Calu3 (cell line): ENCODE measurements around the gene RPTOR. TPM values are rescaled to one million over a fixed set of nuclear protein-coding genes. Genes with fewer than 3 reads are reported as not detected.

Source experiments
- BruUV-seq: library from RNA; stranded (reverse); fragments of 400-500 nt; replicated peaks from 2 replicates; lab custom pipeline; 2021; lab: Mats Ljungman, UMichigan
- CTCF ChIA-PET: fragments of 300-600 bp; sonication (Branson Sonifier 250); formaldehyde crosslinking; loops from one replicate; lab custom pipeline; 2022; ENCODE audit warnings: antibody characterized with exemption; lab: Charles Lee
- DNase-seq: peaks from one replicate; pipeline ENCODE4 v3.0.0; 2022
- H3K27ac Mint-ChIP-seq: one replicate; pipeline ENCODE4 v1.8.0; 2022; ENCODE audit warnings: mixed read lengths; ENCODE audit not compliant: unreplicated experiment
- H3K27me3 Mint-ChIP-seq: one replicate; pipeline ENCODE4 v1.8.0; 2022; ENCODE audit warnings: mixed read lengths; ENCODE audit not compliant: unreplicated experiment
- H3K36me3 Mint-ChIP-seq: one replicate; pipeline ENCODE4 v1.8.0; 2022; ENCODE audit warnings: mild to moderate bottlenecking, moderate library complexity, mixed read lengths; ENCODE audit not compliant: insufficient read depth, unreplicated experiment
- H3K4me1 Mint-ChIP-seq: one replicate; pipeline ENCODE4 v1.8.0; 2022; ENCODE audit warnings: mild to moderate bottlenecking, low read depth, mixed read lengths; ENCODE audit not compliant: unreplicated experiment
- H3K4me3 Mint-ChIP-seq: one replicate; pipeline ENCODE4 v1.8.0; 2022; ENCODE audit warnings: mild to moderate bottlenecking, low read depth, moderate library complexity, mixed read lengths; ENCODE audit not compliant: unreplicated experiment
- H3K9me3 Mint-ChIP-seq: one replicate; pipeline ENCODE4 v1.8.0; 2022; ENCODE audit warnings: low read depth, mixed read lengths; ENCODE audit not compliant: unreplicated experiment
- CTCF ChIP-seq: fragments of 200-600 bp; IDR thresholded peaks from one replicate; pipeline ENCODE4 v1.8.0; 2022; ENCODE audit warnings: antibody characterized with exemption; ENCODE audit not compliant: unreplicated experiment
- intact Hi-C: fragments of 100-400 bp; cut with micrococcal nuclease; formaldehyde crosslinking; loops from one replicate; pipeline ENCODE4 v1.10.0; 2022; ENCODE audit not compliant: unreplicated experiment
- total RNA-seq: library from RNA; stranded (reverse); gene quantifications from 2 replicates; pipeline ENCODE4 v1.2.3, GENCODE V29; 2022

RPTOR gene
- total RNA-seq, 1 experiment from 2014 or later: 41.8 TPM

- no peak for DNase-seq
- intact Hi-C loops: no loop called here
- no peak overlapping the region for H3K27ac Mint-ChIP-seq
- no TSS peak for BruUV-seq
- CTCF ChIA-PET: no interaction called here
- H3K4me3 Mint-ChIP-seq: no peak overlapping the region
- H3K4me1 Mint-ChIP-seq: peaks cover 16% of the 10 kb centered on the region
- no peaks in the 10 kb centered on the region for H3K27me3 Mint-ChIP-seq
- H3K36me3 Mint-ChIP-seq: no peaks in the 10 kb centered on the region
- peaks cover 6% of the 10 kb centered on the region for H3K9me3 Mint-ChIP-seq
- TF ChIP-seq CTCF: no peak
These were observed 160.3 kb downstream of the RPTOR start for GRCh38 chr17:80704894-80705293.

DNA sequence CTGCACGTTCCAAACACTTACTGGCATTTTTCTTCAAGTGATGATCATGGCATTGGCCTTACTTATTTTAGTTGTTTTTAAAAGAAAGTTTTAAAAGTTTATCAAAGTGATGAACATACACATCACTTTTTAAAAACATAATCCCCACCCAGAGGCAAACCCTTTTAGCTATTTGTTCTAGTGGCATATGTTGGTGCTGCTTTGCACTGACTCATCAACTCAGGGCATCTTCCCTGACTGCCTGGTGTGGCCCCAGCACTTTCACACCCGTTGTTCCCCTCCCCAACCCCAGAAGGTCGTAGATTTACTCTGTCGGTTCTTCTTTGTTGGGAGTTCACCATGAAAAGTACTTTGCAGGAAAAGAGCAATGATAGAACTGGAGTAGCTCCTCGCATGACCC lies 161.3 kb downstream of the RPTOR start:
- no TSS peak for BruUV-seq

DNA sequence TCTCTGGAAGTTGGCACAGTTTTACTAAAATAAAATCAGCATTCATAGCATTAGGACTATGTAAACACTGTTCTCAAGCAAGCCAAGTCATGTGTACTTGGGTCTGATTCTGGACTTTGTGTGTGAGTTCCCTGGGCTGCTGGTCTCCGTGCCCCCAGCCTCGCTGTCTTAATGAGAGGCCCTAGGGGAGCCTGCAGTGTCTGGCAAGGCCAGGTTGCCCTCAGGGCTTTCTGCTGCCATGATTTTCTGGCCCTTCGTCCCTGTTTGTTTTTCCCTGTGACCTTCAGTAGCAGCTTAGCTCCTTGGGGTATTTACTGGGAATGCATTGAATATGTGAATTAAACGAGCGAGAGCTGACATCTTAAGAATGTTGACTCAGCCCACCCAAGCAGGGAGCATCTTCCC lies 161.8 kb downstream of the RPTOR start:
- H3K4me3 Mint-ChIP-seq: no peak overlapping the region
- H3K27ac Mint-ChIP-seq: no peak overlapping the region
- intact Hi-C loops: no loop called here
- no peak for TF ChIP-seq CTCF
- CTCF ChIA-PET: no interaction called here
- no peaks in the 10 kb centered on the region for H3K36me3 Mint-ChIP-seq
- no peaks in the 10 kb centered on the region for H3K9me3 Mint-ChIP-seq
- no peak for DNase-seq
- peaks cover 16% of the 10 kb centered on the region for H3K4me1 Mint-ChIP-seq
- no peaks in the 10 kb centered on the region for H3K27me3 Mint-ChIP-seq
- BruUV-seq: no TSS peak

More for the DNA sequence above, 161.3 kb downstream of the RPTOR start:
- Mint-ChIP-seq H3K27me3 (no peaks in the 10 kb centered on the region), H3K36me3 (no peaks in the 10 kb centered on the region), H3K9me3 (no peaks in the 10 kb centered on the region), H3K4me1 (peaks cover 16% of the 10 kb centered on the region), H3K4me3 (no peak overlapping the region), H3K27ac (no peak overlapping the region)
- intact Hi-C loops: no loop called here
- DNase-seq: no peak
- TF ChIP-seq CTCF: no peak
- CTCF ChIA-PET: no interaction called here

DNA sequence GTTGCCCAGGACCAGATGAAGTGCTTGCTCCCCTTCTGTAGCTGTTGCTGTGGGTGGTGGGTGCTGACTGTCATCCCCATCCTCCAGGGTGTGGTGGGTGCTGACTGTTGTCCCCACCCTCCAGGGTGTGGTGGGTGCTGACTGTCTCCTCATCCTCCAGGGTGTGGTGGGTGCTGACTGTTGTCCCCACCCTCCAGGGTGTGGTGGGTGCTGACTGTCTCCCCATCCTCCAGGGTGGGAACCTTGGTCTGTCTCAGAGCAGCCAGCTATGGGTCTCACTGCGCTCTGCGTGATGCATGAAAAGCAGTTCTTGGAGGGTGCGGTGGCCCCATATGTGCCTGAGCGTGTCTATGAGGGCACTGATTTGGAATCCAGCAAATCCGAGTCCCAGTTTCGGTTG lies 163.8 kb downstream of the RPTOR start:
- Mint-ChIP-seq H3K4me1 (peaks cover 16% of the 10 kb centered on the region), H3K27me3 (no peaks in the 10 kb centered on the region)

More for the DNA sequence above, 163.8 kb downstream of the RPTOR start:
- no peaks in the 10 kb centered on the region for H3K36me3 Mint-ChIP-seq
- TF ChIP-seq CTCF: no peak
- intact Hi-C loops: no loop called here
- DNase-seq: no peak
- CTCF ChIA-PET: no interaction called here
- H3K4me3 Mint-ChIP-seq: no peak overlapping the region
- no peak overlapping the region for H3K27ac Mint-ChIP-seq
- no peaks in the 10 kb centered on the region for H3K9me3 Mint-ChIP-seq
- BruUV-seq: no TSS peak
